KG1 (cell line): Measurements from ENCODE around the gene TCF7L2.

Experiments used
- DNase-seq: peaks from one replicate; lab custom pipeline; 2025; lab: John Stamatoyannopoulos, UW

TCF7L2 gene

GRCh38 chr10:113000442-113000841 lies 50.4 kb downstream of the TCF7L2 start:
- DNase-seq = no peak

GRCh38 chr10:113000876-113001598 lies 51.0 kb downstream of the TCF7L2 start:
- no peak for DNase-seq

DNA sequence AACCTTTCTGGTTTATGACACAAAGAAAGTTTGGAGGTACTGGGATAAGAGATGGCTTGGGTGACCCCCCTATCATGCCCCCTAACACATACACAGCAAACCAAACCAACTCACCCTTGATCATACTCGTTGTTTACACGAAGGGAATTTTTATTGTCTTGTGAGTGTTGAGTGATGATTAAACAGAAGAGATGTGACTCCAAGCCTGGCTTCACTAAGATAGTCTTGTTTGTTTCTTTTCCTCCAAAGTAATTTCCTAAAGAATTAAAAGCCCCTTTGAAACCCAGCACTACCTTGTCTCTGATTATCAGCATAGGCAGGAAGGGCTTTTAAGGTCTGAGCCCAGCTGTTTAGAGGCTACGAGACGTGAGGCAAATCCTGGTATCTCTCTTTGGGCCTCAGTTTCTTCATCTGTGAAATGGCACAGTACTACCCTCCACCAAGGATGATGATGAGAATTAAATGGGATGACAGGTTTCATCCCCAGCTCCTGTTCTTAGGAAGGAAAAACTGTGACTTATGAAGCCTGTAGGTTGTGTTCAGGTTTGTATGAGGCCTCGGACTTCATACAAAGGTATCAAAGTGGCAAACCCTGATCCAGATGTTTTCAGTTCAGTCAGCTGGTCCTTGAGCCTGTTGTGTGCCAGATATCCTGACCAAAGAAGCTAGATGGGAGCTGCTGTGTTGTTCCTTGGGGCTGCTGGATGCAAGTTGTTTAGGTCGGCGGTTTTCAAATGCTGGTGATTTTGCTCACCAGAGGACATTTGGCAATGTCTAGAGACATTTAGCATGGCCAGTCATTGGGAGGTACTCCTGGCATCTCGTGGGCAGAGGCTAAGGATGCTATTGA lies 51.8 kb downstream of the TCF7L2 start:
- DNase-seq = no peak

DNA sequence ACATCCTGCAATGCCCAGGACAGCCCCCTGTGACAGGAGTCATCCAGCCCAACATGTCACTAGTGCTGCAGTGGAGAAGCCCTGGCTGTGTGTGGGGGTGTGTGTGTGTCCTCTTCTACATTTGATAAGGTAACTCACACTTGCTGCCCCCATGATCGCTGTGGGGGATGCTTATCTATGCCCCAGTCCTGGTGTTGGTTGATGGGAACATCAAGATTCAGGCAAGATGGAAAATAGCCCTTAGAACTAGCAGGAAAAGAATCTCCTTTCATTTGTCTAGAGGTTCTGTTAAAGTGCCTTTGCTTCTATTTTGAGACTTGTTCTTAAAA lies 52.4 kb downstream of the TCF7L2 start:
- no peak for DNase-seq

GRCh38 chr10:113003052-113003451 lies 53.0 kb downstream of the TCF7L2 start:
- no peak for DNase-seq

DNA sequence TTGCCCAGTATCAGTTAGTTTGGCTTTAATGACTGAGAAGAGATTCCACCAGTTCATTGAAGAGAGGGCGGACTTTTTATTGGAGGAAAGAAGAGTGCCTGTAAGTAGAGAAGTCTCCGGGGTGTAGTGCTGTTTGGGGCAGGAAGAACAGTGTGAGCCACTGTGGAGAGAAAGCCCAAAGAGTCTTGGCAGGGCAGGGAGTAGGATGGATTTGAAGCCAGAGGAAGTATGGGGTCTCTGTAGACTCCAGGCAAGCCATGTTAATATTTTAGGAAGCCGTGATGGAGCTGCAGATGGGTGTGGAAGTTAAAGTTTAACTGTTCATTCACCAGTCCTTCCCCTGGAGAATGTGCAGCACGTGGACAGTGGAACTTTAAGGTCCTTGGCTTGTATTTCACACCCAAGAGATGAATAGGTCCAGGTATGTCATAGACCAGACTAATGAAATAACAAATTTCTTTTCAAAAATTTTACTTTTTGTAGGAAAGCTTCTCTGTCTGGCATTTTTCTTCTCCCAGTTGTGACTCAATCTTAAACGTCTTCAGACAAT lies 54.1 kb downstream of the TCF7L2 start:
- no peak for DNase-seq

- DNase-seq = no peak
Measured at GRCh38 chr10:113005380-113005779, 55.3 kb downstream of the TCF7L2 start.

GRCh38 chr10:113006656-113007342 lies 56.8 kb downstream of the TCF7L2 start:
- DNase-seq = no peak

GRCh38 chr10:113007343-113007771 lies 57.3 kb downstream of the TCF7L2 start:
- no peak for DNase-seq

DNA sequence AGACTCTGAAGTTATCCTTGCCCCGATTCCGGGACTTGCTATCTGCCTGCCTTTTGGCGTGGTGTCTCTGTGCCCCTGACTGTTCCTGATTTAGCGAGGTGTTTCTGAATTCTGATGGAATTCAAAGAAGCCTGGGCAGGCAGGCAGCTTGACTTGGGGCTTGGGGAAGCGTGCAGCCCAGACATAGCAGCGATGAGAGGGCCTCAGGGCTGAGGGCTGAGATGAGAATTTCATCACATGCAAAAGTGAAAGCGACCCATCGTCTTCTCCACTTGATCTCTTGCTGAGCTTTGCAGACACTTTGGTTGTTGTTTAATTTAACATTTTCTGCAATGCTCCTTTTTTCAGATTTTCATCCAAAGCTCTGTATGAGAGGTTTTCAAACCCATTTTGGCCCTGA lies 57.8 kb downstream of the TCF7L2 start:
- DNase-seq = no peak

GRCh38 chr10:113011592-113012374 lies 61.7 kb downstream of the TCF7L2 start:
- no peak for DNase-seq

GRCh38 chr10:113015201-113015600 lies 65.2 kb downstream of the TCF7L2 start:
- no peak for DNase-seq

- no peak for DNase-seq
Measured at GRCh38 chr10:113017376-113017775, 67.3 kb downstream of the TCF7L2 start.

DNA sequence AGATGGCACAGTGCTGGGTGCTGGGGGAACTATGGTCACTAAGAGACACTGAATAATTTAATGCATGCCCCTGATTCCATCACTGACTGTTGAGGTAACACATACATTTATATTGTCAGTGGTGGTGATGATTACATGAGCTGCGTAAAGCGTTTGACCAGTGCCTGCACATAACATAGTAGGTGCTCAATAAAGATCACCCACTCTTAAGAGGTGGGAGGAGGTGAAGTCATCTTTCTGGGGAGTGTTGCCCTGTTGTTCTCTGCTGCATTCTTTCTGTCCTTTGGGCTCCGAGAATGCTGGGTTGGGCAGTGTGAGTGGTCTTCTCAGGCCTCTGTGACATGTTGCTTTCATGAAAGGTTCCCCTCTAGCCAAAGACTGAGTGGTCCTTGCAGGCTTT lies 68.0 kb downstream of the TCF7L2 start:
- DNase-seq = no peak

DNA sequence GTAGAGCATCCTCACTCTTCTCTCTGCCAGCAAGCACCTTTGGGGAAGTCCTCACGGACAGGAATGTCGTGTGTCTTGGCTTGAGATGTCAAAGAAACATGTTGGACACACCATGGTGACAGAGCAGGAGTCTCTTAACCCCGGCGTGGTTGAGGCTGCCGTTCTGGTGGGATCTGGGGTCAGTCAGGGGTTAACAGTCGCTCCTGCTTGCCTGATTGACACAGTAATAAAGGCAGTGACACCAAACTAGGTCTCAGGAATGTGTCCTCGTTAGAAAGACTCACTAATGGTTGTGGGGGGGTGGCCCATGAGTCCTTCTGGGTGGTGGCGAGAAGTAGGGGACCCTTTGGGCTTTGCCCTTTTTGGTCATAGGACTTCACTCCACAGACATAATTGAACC lies 69.0 kb downstream of the TCF7L2 start:
- DNase-seq = no peak

DNA sequence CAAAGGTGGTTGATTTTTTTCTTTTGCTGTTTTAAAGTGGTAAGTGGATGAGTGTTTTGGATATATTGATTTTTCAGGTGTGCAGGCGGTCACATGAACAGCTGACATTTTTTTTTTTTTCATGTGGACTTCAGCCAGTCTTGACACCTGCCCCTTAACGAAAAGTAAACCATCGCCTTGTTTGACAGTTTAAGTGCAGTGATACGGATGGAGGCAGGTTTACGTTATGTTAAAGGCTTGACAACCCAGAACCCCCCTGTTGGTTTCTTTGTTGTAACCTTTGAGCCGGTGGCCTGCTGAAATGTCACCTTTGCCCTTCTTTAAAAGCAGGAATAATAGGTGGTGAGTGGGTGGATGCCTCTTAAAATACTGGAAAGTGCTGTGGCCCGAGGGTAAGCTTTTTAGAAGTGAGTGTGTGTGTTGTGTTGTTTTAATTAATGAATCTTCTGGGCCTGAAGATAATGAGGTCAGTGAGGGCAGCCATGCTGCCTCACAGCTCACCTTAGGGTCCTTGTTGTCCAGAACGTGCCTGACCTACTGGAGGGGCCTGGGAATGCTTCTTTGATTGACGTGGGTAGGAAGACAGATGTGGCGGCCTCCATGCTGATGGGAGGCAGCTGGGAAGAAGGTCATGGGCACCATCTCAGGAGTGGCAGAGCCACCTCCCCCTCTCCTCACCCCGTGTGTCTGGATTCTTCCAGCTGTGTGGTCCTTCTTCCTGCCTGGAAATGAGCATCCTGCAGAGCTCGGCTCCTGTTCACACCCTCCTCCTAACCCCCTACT lies 69.8 kb downstream of the TCF7L2 start:
- DNase-seq = no peak

GRCh38 chr10:113020475-113020753 lies 70.4 kb downstream of the TCF7L2 start:
- DNase-seq = no peak

GRCh38 chr10:113020838-113021237 lies 70.8 kb downstream of the TCF7L2 start:
- no peak for DNase-seq

DNA sequence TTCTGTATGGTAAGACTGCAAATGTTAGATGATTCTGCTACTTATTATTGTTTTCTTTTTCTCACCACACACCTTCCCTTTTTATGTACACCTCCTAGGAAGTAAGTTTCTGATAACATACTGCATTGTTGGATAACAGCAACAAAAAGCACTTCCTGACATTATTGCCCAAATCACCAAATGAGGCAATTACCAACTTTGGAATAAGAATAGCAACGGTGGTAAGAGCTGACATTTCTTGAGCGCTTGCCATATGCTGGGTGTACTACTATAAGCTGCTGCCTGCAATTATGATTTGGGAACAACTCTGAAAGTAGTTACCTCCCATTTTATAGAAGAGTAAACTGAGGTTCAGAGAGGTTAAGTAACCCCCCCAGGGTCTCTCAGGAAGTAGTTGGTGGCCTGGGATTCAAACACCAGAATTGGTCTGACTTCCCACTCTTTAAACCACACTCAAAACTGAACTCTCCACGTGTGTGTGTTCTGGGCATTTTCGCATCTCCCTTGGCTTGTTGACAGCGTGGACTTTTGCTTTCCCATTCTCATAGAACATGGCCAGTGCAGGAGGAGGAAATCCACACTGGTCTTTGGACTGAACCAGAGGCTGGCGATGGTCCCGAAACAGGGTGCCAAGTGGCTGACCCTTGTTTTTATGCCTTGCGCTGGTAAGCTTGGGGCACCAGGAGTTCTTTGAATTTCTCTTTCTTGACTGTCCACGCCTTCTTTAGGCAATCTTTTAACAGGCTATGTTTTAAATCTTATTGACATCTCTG lies 71.4 kb downstream of the TCF7L2 start:
- no peak for DNase-seq

DNA sequence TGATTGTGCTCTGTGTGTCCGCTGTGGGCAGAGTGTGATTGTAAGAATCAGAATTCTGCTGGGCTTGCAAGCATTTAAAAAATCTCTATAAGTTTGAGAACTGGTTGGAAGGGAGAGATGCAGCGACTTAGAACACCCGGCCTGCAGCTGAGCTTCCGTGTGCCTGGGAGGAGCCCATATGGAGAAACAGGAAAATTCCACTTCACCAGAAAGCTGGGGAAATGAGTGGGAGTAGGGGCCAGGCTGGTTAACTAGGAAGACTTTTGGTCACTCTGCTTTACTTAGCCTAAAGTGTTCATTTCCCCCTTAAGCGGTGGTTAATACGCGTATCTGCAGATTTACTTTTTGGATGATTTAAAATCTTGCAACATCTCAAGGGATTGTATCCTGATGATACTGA lies 72.2 kb downstream of the TCF7L2 start:
- DNase-seq = no peak

DNA sequence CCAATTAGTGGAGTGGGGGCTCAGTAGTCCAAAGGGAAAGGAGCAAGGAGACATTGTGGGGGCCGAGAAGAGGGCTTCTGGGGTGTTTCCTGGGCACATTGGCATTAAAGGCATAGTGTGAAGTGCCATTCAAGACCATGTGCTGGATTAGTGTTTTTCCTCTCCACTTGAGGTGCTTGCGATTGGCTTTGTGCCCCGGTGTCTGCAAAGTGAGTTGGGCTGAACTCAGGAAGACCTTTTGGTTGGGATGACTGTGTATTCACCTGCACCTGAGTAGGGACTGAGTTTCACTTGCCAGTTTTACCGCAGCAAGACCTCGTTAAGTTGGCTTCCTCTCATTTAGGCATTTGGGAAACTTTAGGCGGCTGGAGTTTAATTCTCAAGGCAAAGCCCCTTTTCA lies 73.0 kb downstream of the TCF7L2 start:
- no peak for DNase-seq
